ENCODE measurements around the gene SEMA3F.

DNA sequence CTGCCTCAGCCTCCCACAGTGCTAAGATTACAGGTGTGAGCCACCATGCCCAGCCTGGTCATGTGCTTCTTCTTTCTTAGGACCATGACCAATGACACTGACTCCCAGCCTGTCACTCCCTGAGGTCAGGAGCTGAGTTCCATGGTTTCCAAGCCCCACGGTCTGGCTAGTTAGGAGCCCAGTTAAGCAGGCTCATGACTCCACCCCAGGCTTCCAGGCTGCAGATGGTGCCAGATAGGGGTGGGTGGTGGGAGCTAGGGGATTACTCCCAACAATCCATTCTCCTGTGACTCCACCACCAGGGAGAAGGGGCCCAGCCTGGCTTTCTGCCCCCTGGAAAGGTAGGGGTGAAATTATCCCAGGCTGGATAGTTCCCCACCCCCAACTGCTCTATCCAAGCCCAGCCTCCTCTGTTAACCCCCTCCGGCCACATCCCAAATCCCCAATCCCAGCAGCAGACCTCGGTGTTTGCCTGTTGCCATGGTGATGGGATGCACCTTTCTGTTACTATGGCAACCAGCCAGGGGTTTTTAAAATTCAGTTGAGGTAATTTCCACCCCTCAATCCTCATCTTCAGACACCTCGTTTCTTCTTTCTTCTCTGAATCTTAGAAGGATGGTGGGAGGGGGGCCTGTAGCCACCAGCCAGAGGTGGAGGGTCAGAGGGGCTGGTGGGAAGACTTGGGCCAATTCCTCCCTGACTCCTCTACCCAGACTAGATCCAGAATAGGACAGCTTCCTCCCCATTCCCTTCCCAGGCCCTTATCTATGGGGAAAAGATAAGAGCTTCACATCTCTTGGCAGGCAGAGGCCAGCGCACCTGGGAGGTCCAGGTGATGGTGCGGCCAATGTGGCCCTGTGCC lies 22.5 kb upstream of the SEMA3F start:
- TF ChIP-seq, protein P1, sequence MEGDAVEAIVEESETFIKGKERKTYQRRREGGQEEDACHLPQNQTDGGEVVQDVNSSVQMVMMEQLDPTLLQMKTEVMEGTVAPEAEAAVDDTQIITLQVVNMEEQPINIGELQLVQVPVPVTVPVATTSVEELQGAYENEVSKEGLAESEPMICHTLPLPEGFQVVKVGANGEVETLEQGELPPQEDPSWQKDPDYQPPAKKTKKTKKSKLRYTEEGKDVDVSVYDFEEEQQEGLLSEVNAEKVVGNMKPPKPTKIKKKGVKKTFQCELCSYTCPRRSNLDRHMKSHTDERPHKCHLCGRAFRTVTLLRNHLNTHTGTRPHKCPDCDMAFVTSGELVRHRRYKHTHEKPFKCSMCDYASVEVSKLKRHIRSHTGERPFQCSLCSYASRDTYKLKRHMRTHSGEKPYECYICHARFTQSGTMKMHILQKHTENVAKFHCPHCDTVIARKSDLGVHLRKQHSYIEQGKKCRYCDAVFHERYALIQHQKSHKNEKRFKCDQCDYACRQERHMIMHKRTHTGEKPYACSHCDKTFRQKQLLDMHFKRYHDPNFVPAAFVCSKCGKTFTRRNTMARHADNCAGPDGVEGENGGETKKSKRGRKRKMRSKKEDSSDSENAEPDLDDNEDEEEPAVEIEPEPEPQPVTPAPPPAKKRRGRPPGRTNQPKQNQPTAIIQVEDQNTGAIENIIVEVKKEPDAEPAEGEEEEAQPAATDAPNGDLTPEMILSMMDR (IDR thresholded peaks at IDR 0.05; ENCODE audit: borderline replicate concordance, extremely low read depth, low read length, poor library complexity, severe bottlenecking): no peak
- no peak for TF ChIP-seq EZH2 (IDR thresholded peaks at IDR 0.05; ENCODE audit: borderline replicate concordance, low read depth, low read length, severe bottlenecking)

Measured in DND-41 (cell line).